Osteoblast (primary cell): Measurements from ENCODE around the gene SORCS1. TPM values are rescaled to one million over a fixed set of nuclear protein-coding genes. Genes with fewer than 3 reads are reported as not detected.

ENCODE experiments used
- DNase-seq: peaks from one replicate; pipeline ENCODE4 v3.0.0; 2011; ENCODE audit warnings: low spot score, mixed read lengths; ENCODE audit not compliant: insufficient read length; ENCODE audit errors: missing footprints
- H2AFZ ChIP-seq: 2 replicates; pipeline ENCODE4 v1.6.0; 2011; ENCODE audit warnings: mild to moderate bottlenecking, low read length
- H3K27ac ChIP-seq: 2 replicates; pipeline ENCODE4 v1.5.1; 2011; ENCODE audit warnings: mild to moderate bottlenecking, low read depth, low read length, moderate library complexity
- H3K27me3 ChIP-seq: 2 replicates; pipeline ENCODE4 v1.6.0; 2012; ENCODE audit warnings: mild to moderate bottlenecking, control low read depth, inconsistent platforms, low read length, moderate library complexity; ENCODE audit not compliant: insufficient read depth
- H3K36me3 ChIP-seq: 2 replicates; pipeline ENCODE4 v1.5.1; 2011; ENCODE audit warnings: mild to moderate bottlenecking, low read length, control low read depth, moderate library complexity; ENCODE audit not compliant: insufficient read depth
- H3K4me1 ChIP-seq: 2 replicates; pipeline ENCODE4 v1.5.1; 2011; ENCODE audit warnings: mild to moderate bottlenecking, low read length, control low read depth, moderate library complexity; ENCODE audit not compliant: insufficient read depth
- H3K4me2 ChIP-seq: 2 replicates; pipeline ENCODE4 v1.6.0; 2011; ENCODE audit warnings: mild to moderate bottlenecking, low read length; ENCODE audit not compliant: insufficient read depth
- H3K4me3 ChIP-seq: fragments of 200-600 bp; sonication (generic); 3 replicates; pipeline ENCODE4 v1.5.1; 2012; ENCODE audit warnings: mild to moderate bottlenecking, low read length, inconsistent platforms; ENCODE audit not compliant: insufficient read depth
- H3K79me2 ChIP-seq: 2 replicates; pipeline ENCODE4 v1.6.0; 2012; ENCODE audit warnings: mild to moderate bottlenecking, low read length, control low read depth, inconsistent platforms; ENCODE audit not compliant: insufficient read depth
- H3K9me3 ChIP-seq: 2 replicates; pipeline ENCODE4 v1.5.1; 2011; ENCODE audit warnings: low read depth, low read length, control low read depth
- H4K20me1 ChIP-seq: 2 replicates; pipeline ENCODE4 v1.6.0; 2012; ENCODE audit warnings: mild to moderate bottlenecking, low read length, control low read depth; ENCODE audit not compliant: insufficient read depth
- CTCF ChIP-seq: IDR thresholded peaks from 2 replicates; pipeline ENCODE4 v1.5.1; 2011; ENCODE audit warnings: mild to moderate bottlenecking, low read depth, low read length, moderate library complexity; ENCODE audit errors: extremely low read depth
- total RNA-seq: library from RNA; depleted of rRNA; stranded (reverse); fragments of >200 nt; gene quantifications from 2 replicates; pipeline ENCODE4 v1.2.3, GENCODE V29; 2012

The SORCS1 gene
- total RNA-seq, 1 donor: not detected

DNA sequence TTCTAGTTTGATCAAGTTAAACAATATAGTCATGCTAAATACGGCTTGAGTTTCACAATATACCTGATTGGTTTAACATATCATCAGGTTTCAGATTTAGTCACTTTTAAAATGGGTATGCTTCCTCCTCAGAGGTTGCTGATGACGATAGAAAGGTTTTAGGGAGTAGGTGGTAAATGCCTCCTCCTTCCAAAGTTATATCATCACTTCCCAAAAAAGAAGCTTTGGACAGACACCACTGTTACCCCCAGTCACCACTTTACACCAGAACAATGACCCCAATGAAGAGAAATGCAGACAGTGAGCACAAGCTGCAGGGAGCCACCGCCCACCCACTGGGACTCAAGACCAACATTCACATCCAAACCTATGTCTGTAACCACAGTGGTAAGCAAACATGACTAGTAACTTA, 244.6 kb downstream of the SORCS1 start:
- peaks cover under 1% of the 10 kb centered on the region for H3K9me3 ChIP-seq
- no peaks in the 10 kb centered on the region for H4K20me1 ChIP-seq
- no peaks in the 10 kb centered on the region for H3K27me3 ChIP-seq
- DNase-seq: no peak
- H3K4me2 ChIP-seq: no peak overlapping the region
- no peak for TF ChIP-seq CTCF
- no peaks in the 10 kb centered on the region for H3K79me2 ChIP-seq
- H3K36me3 ChIP-seq: no peaks in the 10 kb centered on the region
- no peak overlapping the region for H3K27ac ChIP-seq
- no peaks in the 10 kb centered on the region for H3K4me1 ChIP-seq
- H3K4me3 ChIP-seq: no peak overlapping the region
- H2AFZ ChIP-seq: no peak overlapping the region

DNA sequence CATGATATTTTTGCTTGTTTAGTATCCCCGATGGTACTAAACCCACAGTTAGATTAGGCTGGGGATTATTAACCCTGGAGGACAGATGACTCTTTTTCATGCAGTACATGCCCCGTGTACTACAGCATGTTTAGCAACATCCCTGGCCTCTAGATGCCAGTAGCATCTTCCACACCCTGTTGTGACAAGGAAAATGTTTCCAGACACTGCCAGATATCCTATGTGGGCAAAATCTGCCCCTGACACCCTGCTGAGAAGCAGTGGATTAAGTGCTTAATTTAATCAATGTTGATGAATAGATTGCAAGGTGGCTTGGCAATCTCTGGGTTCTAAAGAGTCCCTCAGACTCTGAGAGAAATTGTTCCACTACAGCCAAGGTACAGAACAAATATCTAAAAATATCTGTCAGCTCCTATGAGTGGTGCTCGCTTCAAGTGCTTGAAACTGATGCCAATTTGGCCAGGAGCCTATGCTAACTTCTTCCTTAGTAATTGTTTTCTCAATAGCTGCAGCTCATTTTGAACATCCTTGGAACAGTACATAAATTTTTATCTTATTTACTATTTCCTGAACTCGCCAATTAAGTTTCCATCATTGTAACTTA, 247.0 kb downstream of the SORCS1 start:
- H3K27ac ChIP-seq: no peak overlapping the region
- H3K79me2 ChIP-seq: no peaks in the 10 kb centered on the region
- no peak overlapping the region for H3K4me2 ChIP-seq
- no peak overlapping the region for H2AFZ ChIP-seq
- no peaks in the 10 kb centered on the region for H4K20me1 ChIP-seq
- TF ChIP-seq CTCF: no peak
- no peaks in the 10 kb centered on the region for H3K27me3 ChIP-seq
- no peaks in the 10 kb centered on the region for H3K4me1 ChIP-seq
- H3K4me3 ChIP-seq: no peak overlapping the region
- DNase-seq: no peak
- no peaks in the 10 kb centered on the region for H3K36me3 ChIP-seq
- peaks cover 3% of the 10 kb centered on the region for H3K9me3 ChIP-seq

- H3K27ac ChIP-seq: no peak overlapping the region
- no peaks in the 10 kb centered on the region for H3K79me2 ChIP-seq
- no peak overlapping the region for H2AFZ ChIP-seq
- no peaks in the 10 kb centered on the region for H4K20me1 ChIP-seq
- no peaks in the 10 kb centered on the region for H3K4me1 ChIP-seq
- H3K4me2 ChIP-seq: no peak overlapping the region
- peaks cover 3% of the 10 kb centered on the region for H3K9me3 ChIP-seq
- H3K4me3 ChIP-seq: no peak overlapping the region
- DNase-seq: no peak
- H3K27me3 ChIP-seq: no peaks in the 10 kb centered on the region
- no peak for TF ChIP-seq CTCF
- no peaks in the 10 kb centered on the region for H3K36me3 ChIP-seq
These were observed 250.5 kb downstream of the SORCS1 start for GRCh38 chr10:106914016-106914415.

- Histone ChIP-seq H3K27me3 (no peaks in the 10 kb centered on the region), H4K20me1 (no peaks in the 10 kb centered on the region), H3K27ac (no peak overlapping the region), H3K4me3 (no peak overlapping the region), H2AFZ (no peak overlapping the region), H3K4me2 (no peak overlapping the region), H3K79me2 (no peaks in the 10 kb centered on the region), H3K9me3 (peaks cover 3% of the 10 kb centered on the region), H3K4me1 (no peaks in the 10 kb centered on the region), H3K36me3 (no peaks in the 10 kb centered on the region)
- no peak for TF ChIP-seq CTCF
- no peak for DNase-seq
These were observed 251.2 kb downstream of the SORCS1 start for GRCh38 chr10:106913348-106913747.
